Liver (tissue), 9 donors: ENCODE measurements around the gene KCTD3. TPM values are rescaled to one million over a fixed set of nuclear protein-coding genes. Genes with fewer than 3 reads are reported as not detected.

Experiments
- DNase-seq: peaks from one replicate; pipeline ENCODE4 v3.0.0-alpha.2; 2017; ENCODE audit warnings: low spot score
- H3K27ac ChIP-seq, 2 donors: one replicate each; pipeline ENCODE4 v1.7.0; 2013; ENCODE audit warnings: inconsistent platforms in 2 of 2, low read length in 2 of 2, control low read depth in 1 of 2, low read depth in 1 of 2, mild to moderate bottlenecking in 1 of 2
- H3K27me3 ChIP-seq, 4 donors: one replicate each; pipeline versions ENCODE4 v1.6.1 to v1.7.0; 2013; ENCODE audit warnings: low read length in 3 of 4, inconsistent platforms in 1 of 4, mild to moderate bottlenecking in 1 of 4, moderate library complexity in 1 of 4; ENCODE audit not compliant: control insufficient read depth in 4 of 4, insufficient read depth in 4 of 4
- H3K36me3 ChIP-seq, 4 donors: one replicate each; pipeline versions ENCODE4 v1.6.1 to v1.7.0; 2013; ENCODE audit warnings: low read length in 3 of 4, mild to moderate bottlenecking in 3 of 4, low read depth in 1 of 4, moderate library complexity in 1 of 4; ENCODE audit not compliant: control insufficient read depth in 4 of 4, insufficient read depth in 3 of 4
- H3K4me1 ChIP-seq, 4 donors: one replicate each; pipeline versions ENCODE4 v1.6.1 to v1.7.0; 2013; ENCODE audit warnings: low read length in 3 of 4, mild to moderate bottlenecking in 3 of 4, moderate library complexity in 1 of 4; ENCODE audit not compliant: control insufficient read depth in 4 of 4, insufficient read depth in 4 of 4
- H3K4me3 ChIP-seq, 3 donors: one replicate each; pipeline versions ENCODE4 v1.6.1 to v1.7.0; 2013; ENCODE audit warnings: low read length in 3 of 3, control low read depth in 1 of 3, low read depth in 1 of 3, mild to moderate bottlenecking in 1 of 3
- H3K9ac ChIP-seq, 2 donors: one replicate each; pipeline ENCODE4 v1.7.0; 2013; ENCODE audit warnings: low read length in 2 of 2, mild to moderate bottlenecking in 2 of 2, moderate library complexity in 2 of 2, control low read depth in 1 of 2, low read depth in 1 of 2
- H3K9me3 ChIP-seq, 4 donors: one replicate each; pipeline versions ENCODE4 v1.6.1 to v1.7.0; 2013; ENCODE audit warnings: low read length in 3 of 4; ENCODE audit not compliant: control insufficient read depth in 4 of 4
- FOXA1 ChIP-seq: IDR thresholded peaks from 2 replicates; pipeline ENCODE4 v1.6.1; 2016; ENCODE audit warnings: antibody characterized with exemption
- FOXA2 ChIP-seq: IDR thresholded peaks from 2 replicates; pipeline ENCODE4 v1.6.1; 2016; ENCODE audit warnings: antibody characterized with exemption
- HNF4A ChIP-seq, 2 donors: conservative IDR thresholded peaks; 2 replicates each; pipeline ENCODE4 v1.6.1; 2016; ENCODE audit warnings: antibody characterized with exemption in 2 of 2, mild to moderate bottlenecking in 2 of 2
- JUND ChIP-seq, 2 donors: IDR thresholded peaks; 2 replicates each; pipeline ENCODE4 v1.6.1; 2016; ENCODE audit warnings: antibody characterized with exemption in 2 of 2
- NR2F2 ChIP-seq: IDR thresholded peaks from 2 replicates; pipeline ENCODE4 v1.6.1; 2016; ENCODE audit warnings: antibody characterized with exemption
- RAD21 ChIP-seq, 2 donors: IDR thresholded peaks; 2 replicates each; pipeline ENCODE4 v1.6.1; 2016; ENCODE audit warnings: antibody characterized with exemption in 2 of 2, mild to moderate bottlenecking in 2 of 2
- SP1 ChIP-seq: IDR thresholded peaks from 2 replicates; pipeline ENCODE4 v1.6.1; 2018; ENCODE audit warnings: antibody characterized with exemption, mild to moderate bottlenecking
- TAF1 ChIP-seq: conservative IDR thresholded peaks from 2 replicates; pipeline ENCODE4 v1.6.1; 2016; ENCODE audit warnings: antibody characterized with exemption, mild to moderate bottlenecking
- YY1 ChIP-seq: IDR thresholded peaks from 2 replicates; pipeline ENCODE4 v1.6.1; 2016; ENCODE audit warnings: antibody characterized with exemption, mild to moderate bottlenecking
- WGBS: extraction: QIAGEN DNeasy Blood & Tissue Kit; methylation state at CpG from one replicate; pipeline ENCODE4 v1.1.7; 2013; 5-methylcytosine and 5-hydroxymethylcytosine counted together
- polyA plus RNA-seq, 2 donors: library from polyadenylated mRNA; stranded (reverse) in 1 of 2; unstranded in 1 of 2; fragments of 200-250 nt in 1 of 2; fragments of >200 nt in 1 of 2; fragmentation: Nextera tagmentation in 1 of 2; extraction: Ambion mirVana in 1 of 2; gene quantifications; one replicate each; pipeline versions ENCODE4 v1.2.1 to v1.2.3, GENCODE V29; 2013 to 2015
- total RNA-seq, 2 donors: library from RNA; depleted of rRNA; stranded (reverse); fragments of >200 nt; gene quantifications; one replicate each; pipeline ENCODE4 v1.2.3, GENCODE V29; 2014
- TF ChIP-seq, protein P1 (sequence below): IDR thresholded peaks from 2 replicates; pipeline ENCODE4 v1.6.1; 2016; ENCODE audit warnings: antibody characterized with exemption
- TF ChIP-seq, protein P2 (sequence below): fragments of 150-350 bp; IDR thresholded peaks from 2 replicates; pipeline ENCODE4 v1.5.1; 2017; ENCODE audit warnings: improper control_type of control experiment, low read depth, low read length; ENCODE audit not compliant: missing input control
- TF ChIP-seq, protein P3 (sequence below): IDR thresholded peaks from 2 replicates; pipeline ENCODE4 v1.6.1; 2016; ENCODE audit warnings: antibody characterized with exemption
- TF ChIP-seq, protein P4 (sequence below): IDR thresholded peaks from 2 replicates; pipeline ENCODE4 v1.6.1; 2016; ENCODE audit warnings: antibody characterized with exemption, mild to moderate bottlenecking
- TF ChIP-seq, protein P5 (sequence below): IDR thresholded peaks from 2 replicates; pipeline ENCODE4 v1.6.1; 2016; ENCODE audit warnings: antibody characterized with exemption
- donor health status: healthy.
- donor health status: healthy.
- donor health status: healthy.
- donor health status: healthy.
- donor health status: healthy.

KCTD3 gene
- total and polyA plus RNA-seq, 4 donors = 20.8 to 58.7 (median 26.1) TPM

DNA sequence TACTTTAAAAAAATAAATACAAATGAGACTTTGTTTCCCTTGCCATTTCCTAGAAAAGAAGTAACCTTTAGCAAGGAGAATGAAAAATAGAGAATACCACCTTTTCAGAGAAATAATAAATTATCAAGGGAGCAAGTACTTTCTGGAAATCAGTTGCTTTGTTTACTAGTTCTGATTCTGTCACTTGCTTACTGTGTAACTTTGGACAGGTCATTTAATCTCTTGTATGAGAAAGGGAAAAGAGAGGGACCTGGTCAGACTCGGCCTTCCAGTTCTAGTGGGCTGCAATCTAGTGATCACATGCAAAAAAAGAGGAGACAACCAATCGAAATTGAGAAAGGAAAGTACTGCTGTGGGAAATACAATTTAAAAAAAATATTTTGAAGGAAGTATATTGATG is 34.2 kb downstream of the KCTD3 start:
- Histone ChIP-seq H3K9ac (peak overlapping the region in 1 of 2 donors; percentile 8), H3K4me1 (peaks cover 4 to 14% (median 8%) of the 10 kb centered on the region in 4 donors), H3K4me3 (no peak overlapping the region), H3K27ac (peak overlapping the region in 1 of 2 donors; percentile 13), H3K27me3 (no peaks in the 10 kb centered on the region), H3K9me3 (no peaks in the 10 kb centered on the region), H3K36me3 (peaks cover 0 to 21% (median 9%) of the 10 kb centered on the region in 4 donors)
- no peak for DNase-seq
- 72% methylated on average over 2 of the region's 2 CpGs for WGBS
- TF ChIP-seq SP1 (no peak), NR2F2 (no peak), HNF4A (conservative IDR thresholded peaks at IDR 0.05) (no peak), JUND (IDR thresholded peaks at IDR 0.05) (no peak), RAD21 (IDR thresholded peaks at IDR 0.05) (no peak), YY1 (no peak)
- TF ChIP-seq, protein P1, sequence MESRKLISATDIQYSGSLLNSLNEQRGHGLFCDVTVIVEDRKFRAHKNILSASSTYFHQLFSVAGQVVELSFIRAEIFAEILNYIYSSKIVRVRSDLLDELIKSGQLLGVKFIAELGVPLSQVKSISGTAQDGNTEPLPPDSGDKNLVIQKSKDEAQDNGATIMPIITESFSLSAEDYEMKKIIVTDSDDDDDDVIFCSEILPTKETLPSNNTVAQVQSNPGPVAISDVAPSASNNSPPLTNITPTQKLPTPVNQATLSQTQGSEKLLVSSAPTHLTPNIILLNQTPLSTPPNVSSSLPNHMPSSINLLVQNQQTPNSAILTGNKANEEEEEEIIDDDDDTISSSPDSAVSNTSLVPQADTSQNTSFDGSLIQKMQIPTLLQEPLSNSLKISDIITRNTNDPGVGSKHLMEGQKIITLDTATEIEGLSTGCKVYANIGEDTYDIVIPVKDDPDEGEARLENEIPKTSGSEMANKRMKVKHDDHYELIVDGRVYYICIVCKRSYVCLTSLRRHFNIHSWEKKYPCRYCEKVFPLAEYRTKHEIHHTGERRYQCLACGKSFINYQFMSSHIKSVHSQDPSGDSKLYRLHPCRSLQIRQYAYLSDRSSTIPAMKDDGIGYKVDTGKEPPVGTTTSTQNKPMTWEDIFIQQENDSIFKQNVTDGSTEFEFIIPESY = no peak
- TF ChIP-seq, protein P2, sequence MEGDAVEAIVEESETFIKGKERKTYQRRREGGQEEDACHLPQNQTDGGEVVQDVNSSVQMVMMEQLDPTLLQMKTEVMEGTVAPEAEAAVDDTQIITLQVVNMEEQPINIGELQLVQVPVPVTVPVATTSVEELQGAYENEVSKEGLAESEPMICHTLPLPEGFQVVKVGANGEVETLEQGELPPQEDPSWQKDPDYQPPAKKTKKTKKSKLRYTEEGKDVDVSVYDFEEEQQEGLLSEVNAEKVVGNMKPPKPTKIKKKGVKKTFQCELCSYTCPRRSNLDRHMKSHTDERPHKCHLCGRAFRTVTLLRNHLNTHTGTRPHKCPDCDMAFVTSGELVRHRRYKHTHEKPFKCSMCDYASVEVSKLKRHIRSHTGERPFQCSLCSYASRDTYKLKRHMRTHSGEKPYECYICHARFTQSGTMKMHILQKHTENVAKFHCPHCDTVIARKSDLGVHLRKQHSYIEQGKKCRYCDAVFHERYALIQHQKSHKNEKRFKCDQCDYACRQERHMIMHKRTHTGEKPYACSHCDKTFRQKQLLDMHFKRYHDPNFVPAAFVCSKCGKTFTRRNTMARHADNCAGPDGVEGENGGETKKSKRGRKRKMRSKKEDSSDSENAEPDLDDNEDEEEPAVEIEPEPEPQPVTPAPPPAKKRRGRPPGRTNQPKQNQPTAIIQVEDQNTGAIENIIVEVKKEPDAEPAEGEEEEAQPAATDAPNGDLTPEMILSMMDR = no peak
- TF ChIP-seq, protein P3, sequence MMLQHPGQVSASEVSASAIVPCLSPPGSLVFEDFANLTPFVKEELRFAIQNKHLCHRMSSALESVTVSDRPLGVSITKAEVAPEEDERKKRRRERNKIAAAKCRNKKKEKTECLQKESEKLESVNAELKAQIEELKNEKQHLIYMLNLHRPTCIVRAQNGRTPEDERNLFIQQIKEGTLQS = no peak
- TF ChIP-seq, protein P4, sequence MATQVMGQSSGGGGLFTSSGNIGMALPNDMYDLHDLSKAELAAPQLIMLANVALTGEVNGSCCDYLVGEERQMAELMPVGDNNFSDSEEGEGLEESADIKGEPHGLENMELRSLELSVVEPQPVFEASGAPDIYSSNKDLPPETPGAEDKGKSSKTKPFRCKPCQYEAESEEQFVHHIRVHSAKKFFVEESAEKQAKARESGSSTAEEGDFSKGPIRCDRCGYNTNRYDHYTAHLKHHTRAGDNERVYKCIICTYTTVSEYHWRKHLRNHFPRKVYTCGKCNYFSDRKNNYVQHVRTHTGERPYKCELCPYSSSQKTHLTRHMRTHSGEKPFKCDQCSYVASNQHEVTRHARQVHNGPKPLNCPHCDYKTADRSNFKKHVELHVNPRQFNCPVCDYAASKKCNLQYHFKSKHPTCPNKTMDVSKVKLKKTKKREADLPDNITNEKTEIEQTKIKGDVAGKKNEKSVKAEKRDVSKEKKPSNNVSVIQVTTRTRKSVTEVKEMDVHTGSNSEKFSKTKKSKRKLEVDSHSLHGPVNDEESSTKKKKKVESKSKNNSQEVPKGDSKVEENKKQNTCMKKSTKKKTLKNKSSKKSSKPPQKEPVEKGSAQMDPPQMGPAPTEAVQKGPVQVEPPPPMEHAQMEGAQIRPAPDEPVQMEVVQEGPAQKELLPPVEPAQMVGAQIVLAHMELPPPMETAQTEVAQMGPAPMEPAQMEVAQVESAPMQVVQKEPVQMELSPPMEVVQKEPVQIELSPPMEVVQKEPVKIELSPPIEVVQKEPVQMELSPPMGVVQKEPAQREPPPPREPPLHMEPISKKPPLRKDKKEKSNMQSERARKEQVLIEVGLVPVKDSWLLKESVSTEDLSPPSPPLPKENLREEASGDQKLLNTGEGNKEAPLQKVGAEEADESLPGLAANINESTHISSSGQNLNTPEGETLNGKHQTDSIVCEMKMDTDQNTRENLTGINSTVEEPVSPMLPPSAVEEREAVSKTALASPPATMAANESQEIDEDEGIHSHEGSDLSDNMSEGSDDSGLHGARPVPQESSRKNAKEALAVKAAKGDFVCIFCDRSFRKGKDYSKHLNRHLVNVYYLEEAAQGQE = no peak

DNA sequence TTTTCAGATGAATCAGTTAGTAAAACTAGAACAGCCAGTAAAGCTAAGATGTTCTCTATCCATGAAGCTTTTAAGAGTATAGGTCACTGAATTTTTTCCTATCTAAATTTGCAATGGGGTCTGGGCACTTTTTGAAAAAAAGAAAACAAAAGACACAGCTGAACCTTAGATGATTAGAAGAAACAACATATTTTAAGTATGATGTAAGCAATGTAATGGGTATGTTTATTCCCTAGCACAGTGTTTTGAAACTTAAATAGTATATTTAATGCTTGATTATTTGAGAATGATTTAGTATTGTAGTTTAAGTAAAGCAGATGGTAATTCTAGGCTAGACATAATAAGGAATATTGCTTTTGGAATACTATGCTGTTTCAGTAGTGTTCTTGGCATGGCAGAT is 36.2 kb downstream of the KCTD3 start:
- Histone ChIP-seq H3K36me3 (peaks cover 0 to 13% (median 1%) of the 10 kb centered on the region in 4 donors), H3K9ac (no peak overlapping the region), H3K27me3 (no peaks in the 10 kb centered on the region)
- TF ChIP-seq JUND (IDR thresholded peaks at IDR 0.05) (no peak), RAD21 (IDR thresholded peaks at IDR 0.05) (no peak), FOXA2 (no peak), NR2F2 (no peak), YY1 (no peak), FOXA1 (no peak), TAF1 (no peak), SP1 (no peak)
- TF ChIP-seq, protein P2 = no peak
- TF ChIP-seq, protein P5, sequence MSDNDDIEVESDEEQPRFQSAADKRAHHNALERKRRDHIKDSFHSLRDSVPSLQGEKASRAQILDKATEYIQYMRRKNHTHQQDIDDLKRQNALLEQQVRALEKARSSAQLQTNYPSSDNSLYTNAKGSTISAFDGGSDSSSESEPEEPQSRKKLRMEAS = no peak
- TF ChIP-seq, protein P1 = no peak
- TF ChIP-seq, protein P4 = no peak
- TF ChIP-seq, protein P3 = no peak

More for the DNA sequence above, 36.2 kb downstream of the KCTD3 start:
- no peak overlapping the region for H3K4me3 ChIP-seq
- H3K27ac ChIP-seq = no peak overlapping the region
- H3K9me3 ChIP-seq = no peaks in the 10 kb centered on the region
- H3K4me1 ChIP-seq = peaks cover 3 to 31% (median 15%) of the 10 kb centered on the region in 4 donors
- no peak for DNase-seq
